K562 (cell line): ENCODE data around the gene CATSPER3. TPM values are rescaled to one million over a fixed set of nuclear protein-coding genes. Genes with fewer than 3 reads are reported as not detected.

Experiments used
- BRCA1 ChIP-seq, 2 experiments: fragments of 450-650 bp in 1 of 2; sonication (generic) in 1 of 2; formaldehyde crosslinking in 1 of 2; IDR thresholded peaks; 2 replicates each; pipeline versions ENCODE4 v1.5.0 to v1.6.1; 2017 to 2020; ENCODE audit warnings: mild to moderate bottlenecking in 1 of 2, missing genetic modification reagents in 1 of 2
- CCNT2 ChIP-seq: IDR thresholded peaks from 2 replicates; pipeline ENCODE4 v1.6.1; 2011; ENCODE audit warnings: borderline replicate concordance, low read depth, mild to moderate bottlenecking, moderate library complexity, mixed read lengths, low read length; ENCODE audit not compliant: insufficient read length; ENCODE audit errors: extremely low read depth
- CHD2 ChIP-seq: IDR thresholded peaks from 2 replicates; pipeline ENCODE4 v1.6.1; 2011; ENCODE audit warnings: low read depth, low read length
- CXXC5 ChIP-seq: fragments of 250-450 bp; sonication (Bioruptor Pico); IDR thresholded peaks from 2 replicates; pipeline ENCODE4 v1.8.0; 2022; ENCODE audit warnings: inconsistent platforms, mild to moderate bottlenecking, moderate library complexity
- ELF1 ChIP-seq: fragments of 200-800 bp; sonication (Bioruptor generic); IDR thresholded peaks from 2 replicates; pipeline ENCODE4 v1.6.1; 2016; ENCODE audit warnings: missing genetic modification characterization, missing compliant biosample characterization
- EP300 ChIP-seq: IDR thresholded peaks from 2 replicates; pipeline ENCODE4 v1.6.1; 2012; ENCODE audit warnings: low read length, improper control_type of control experiment
- ETV1 ChIP-seq: fragments of 450-650 bp; conservative IDR thresholded peaks from 2 replicates; pipeline ENCODE4 v1.6.1; 2016; ENCODE audit warnings: missing genetic modification characterization, control low read depth, low read depth, missing compliant biosample characterization
- HDAC3 ChIP-seq: fragments of 450-650 bp; IDR thresholded peaks from 2 replicates; pipeline ENCODE4 v1.6.1; 2018; ENCODE audit warnings: borderline replicate concordance, mild to moderate bottlenecking, moderate library complexity; ENCODE audit not compliant: partially characterized antibody
- KLF10 ChIP-seq: fragments of 250-450 bp; sonication (Bioruptor Pico); IDR thresholded peaks from 2 replicates; pipeline ENCODE4 v1.6.1; 2021; ENCODE audit warnings: matching md5 sums
- KLF6 ChIP-seq: fragments of 250-450 bp; sonication (Bioruptor Pico); IDR thresholded peaks from 2 replicates; pipeline ENCODE4 v1.4.0; 2020; ENCODE audit warnings: mild to moderate bottlenecking, moderate library complexity, borderline replicate concordance
- MIER1 ChIP-seq: fragments of 450-650 bp; IDR thresholded peaks from 2 replicates; pipeline ENCODE4 v1.6.1; 2016; ENCODE audit warnings: antibody characterized with exemption, mild to moderate bottlenecking, low read depth
- MXI1 ChIP-seq: IDR thresholded peaks from 2 replicates; pipeline ENCODE4 v1.6.1; 2011; ENCODE audit warnings: low read depth, mild to moderate bottlenecking, improper control_type of control experiment, low read length
- NR2F6 ChIP-seq: fragments of 450-650 bp; formaldehyde crosslinking; IDR thresholded peaks from 2 replicates; pipeline ENCODE4 v1.4.0; 2020; ENCODE audit warnings: mild to moderate bottlenecking
- PHF20 ChIP-seq: fragments of 450-650 bp; IDR thresholded peaks from 2 replicates; pipeline ENCODE4 v1.6.1; 2018; ENCODE audit not compliant: partially characterized antibody
- TAF15 ChIP-seq: fragments of 200-400 bp; formaldehyde crosslinking; IDR thresholded peaks from 2 replicates; pipeline ENCODE4 v1.6.1; 2017; ENCODE audit warnings: mild to moderate bottlenecking, low read depth, low read length, moderate library complexity
- TEAD1 ChIP-seq, 2 experiments: fragments of 450-650 bp in 1 of 2; sonication (generic) in 1 of 2; formaldehyde crosslinking; IDR thresholded peaks; 2 replicates each; pipeline versions ENCODE4 v1.4.0 to v1.8.0; 2020 to 2022; ENCODE audit warnings: mild to moderate bottlenecking in 2 of 2, missing genetic modification reagents in 1 of 2
- TRIM24 ChIP-seq, 2 experiments: fragments of 450-650 bp; IDR thresholded peaks; 2 replicates each; pipeline ENCODE4 v1.6.1; 2016
- polyA plus RNA-seq, 8 experiments: library from polyadenylated mRNA; depleted of rRNA in 4 of 8; stranded (reverse) in 5 of 8; unstranded in 3 of 8; fragments of >200 nt; fragmentation: Nextera tagmentation in 2 of 8; fragmentation: Illumina TruSeq in 1 of 8; extraction: Ambion mirVana in 2 of 8; extraction: Trizol in 1 of 8; gene quantifications; 2 replicates each; pipeline versions ENCODE4 v1.2.1 to v1.2.3, GENCODE V29; 2011 to 2014; ENCODE audit warnings: inconsistent platforms in 1 of 8, missing spikeins in 1 of 8
- total RNA-seq, 7 experiments: library from RNA; depleted of rRNA in 6 of 7; stranded (reverse); fragments of >200 nt in 6 of 7; fragmentation: Illumina TruSeq in 2 of 7; extraction: Trizol in 2 of 7; gene quantifications; 2 replicates each; pipeline versions ENCODE4 v1.2.1 to v1.2.3, GENCODE V29; 2011 to 2021; ENCODE audit warnings: low replicate concordance in 1 of 7
- TF ChIP-seq, protein P1 (sequence below): fragments of 450-650 bp; IDR thresholded peaks from 2 replicates; pipeline ENCODE4 v1.6.1; 2016; ENCODE audit warnings: missing biosample characterization, missing genetic modification characterization
- TF ChIP-seq, protein P2 (sequence below): fragments of 250-450 bp; sonication (Bioruptor Pico); IDR thresholded peaks from 2 replicates; pipeline ENCODE4 v1.9.0; 2021; ENCODE audit warnings: mild to moderate bottlenecking
- TF ChIP-seq, protein P3 (sequence below): fragments of 200-800 bp; sonication (Bioruptor generic); IDR thresholded peaks from 2 replicates; pipeline ENCODE4 v1.6.1; 2017; ENCODE audit warnings: missing genetic modification characterization, missing compliant biosample characterization
- TF ChIP-seq, protein P4 (sequence below): fragments of 450-650 bp; IDR thresholded peaks from 2 replicates; pipeline ENCODE4 v1.6.1; 2016; ENCODE audit warnings: low read depth, mild to moderate bottlenecking, moderate library complexity
- TF ChIP-seq, protein P5 (sequence below): sonication (generic); formaldehyde crosslinking; IDR thresholded peaks from 2 replicates; pipeline ENCODE4 v1.9.0; 2022; ENCODE audit warnings: mild to moderate bottlenecking, missing genetic modification reagents
- TF ChIP-seq, protein P6 (sequence below): IDR thresholded peaks from 2 replicates; pipeline ENCODE4 v1.6.1; 2012; ENCODE audit warnings: low read depth, low read length, improper control_type of control experiment, borderline replicate concordance

Gene CATSPER3
- total and polyA plus RNA-seq, 9 of the 15 experiments (the other 6 are each of a cell fraction or from before 2014, with no cell fraction given) = 0.14 to 1.5 (median 0.49) TPM

DNA sequence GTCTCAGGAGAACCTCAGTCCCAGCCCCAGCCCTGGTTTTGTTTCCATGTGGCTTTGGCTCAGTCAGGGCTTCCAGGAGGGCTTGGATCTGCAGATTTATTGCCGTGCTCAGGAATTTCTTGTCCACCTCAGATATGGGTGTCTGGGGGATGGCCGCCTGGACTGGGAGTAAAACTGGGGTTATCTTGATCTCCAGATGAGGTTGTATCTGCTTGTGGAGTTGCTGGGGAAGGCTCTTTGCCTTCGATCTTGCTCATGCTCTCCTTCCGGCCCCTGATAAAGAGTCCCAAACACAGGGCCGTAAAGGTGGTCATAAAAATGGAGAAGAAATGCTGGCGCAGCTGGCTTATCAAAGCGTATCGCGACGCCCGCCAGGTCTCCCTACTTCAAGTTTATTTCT is 84.2 kb downstream of the CATSPER3 start (continued):
- peak; percentile 61 for TF ChIP-seq ETV1 (tag)
- TF ChIP-seq, protein P1, sequence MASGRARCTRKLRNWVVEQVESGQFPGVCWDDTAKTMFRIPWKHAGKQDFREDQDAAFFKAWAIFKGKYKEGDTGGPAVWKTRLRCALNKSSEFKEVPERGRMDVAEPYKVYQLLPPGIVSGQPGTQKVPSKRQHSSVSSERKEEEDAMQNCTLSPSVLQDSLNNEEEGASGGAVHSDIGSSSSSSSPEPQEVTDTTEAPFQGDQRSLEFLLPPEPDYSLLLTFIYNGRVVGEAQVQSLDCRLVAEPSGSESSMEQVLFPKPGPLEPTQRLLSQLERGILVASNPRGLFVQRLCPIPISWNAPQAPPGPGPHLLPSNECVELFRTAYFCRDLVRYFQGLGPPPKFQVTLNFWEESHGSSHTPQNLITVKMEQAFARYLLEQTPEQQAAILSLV (tag) = no peak
- peak; percentile 56 for TF ChIP-seq CXXC5 (CRISPR knock-in tag)
- no peak for TF ChIP-seq NR2F6
- no peak for TF ChIP-seq MIER1
- no peak for TF ChIP-seq MXI1
- TF ChIP-seq, protein P2, sequence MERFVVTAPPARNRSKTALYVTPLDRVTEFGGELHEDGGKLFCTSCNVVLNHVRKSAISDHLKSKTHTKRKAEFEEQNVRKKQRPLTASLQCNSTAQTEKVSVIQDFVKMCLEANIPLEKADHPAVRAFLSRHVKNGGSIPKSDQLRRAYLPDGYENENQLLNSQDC (CRISPR knock-in tag) = no peak
- TF ChIP-seq EP300 = peak; percentile 83
- TF ChIP-seq, protein P3, sequence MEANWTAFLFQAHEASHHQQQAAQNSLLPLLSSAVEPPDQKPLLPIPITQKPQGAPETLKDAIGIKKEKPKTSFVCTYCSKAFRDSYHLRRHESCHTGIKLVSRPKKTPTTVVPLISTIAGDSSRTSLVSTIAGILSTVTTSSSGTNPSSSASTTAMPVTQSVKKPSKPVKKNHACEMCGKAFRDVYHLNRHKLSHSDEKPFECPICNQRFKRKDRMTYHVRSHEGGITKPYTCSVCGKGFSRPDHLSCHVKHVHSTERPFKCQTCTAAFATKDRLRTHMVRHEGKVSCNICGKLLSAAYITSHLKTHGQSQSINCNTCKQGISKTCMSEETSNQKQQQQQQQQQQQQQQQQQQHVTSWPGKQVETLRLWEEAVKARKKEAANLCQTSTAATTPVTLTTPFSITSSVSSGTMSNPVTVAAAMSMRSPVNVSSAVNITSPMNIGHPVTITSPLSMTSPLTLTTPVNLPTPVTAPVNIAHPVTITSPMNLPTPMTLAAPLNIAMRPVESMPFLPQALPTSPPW (CRISPR knock-in tag) = 0 out of 2 replicates have a peak, but pooled peaks have one; percentile 16
- TF ChIP-seq HDAC3 = no peak
- TF ChIP-seq KLF6 (CRISPR knock-in tag) = no peak
- TF ChIP-seq CHD2 = no peak
- TF ChIP-seq, protein P4, sequence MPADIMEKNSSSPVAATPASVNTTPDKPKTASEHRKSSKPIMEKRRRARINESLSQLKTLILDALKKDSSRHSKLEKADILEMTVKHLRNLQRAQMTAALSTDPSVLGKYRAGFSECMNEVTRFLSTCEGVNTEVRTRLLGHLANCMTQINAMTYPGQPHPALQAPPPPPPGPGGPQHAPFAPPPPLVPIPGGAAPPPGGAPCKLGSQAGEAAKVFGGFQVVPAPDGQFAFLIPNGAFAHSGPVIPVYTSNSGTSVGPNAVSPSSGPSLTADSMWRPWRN = peak; percentile 70; the same call in 1 of the 2 replicates
- 0 out of 2 replicates have a peak, but pooled peaks have one; percentile 27 for TF ChIP-seq ELF1 (tag)
- no peak for TF ChIP-seq PHF20
- TF ChIP-seq BRCA1 (IDR thresholded peaks at IDR 0.05) = no peak
- no peak for TF ChIP-seq BRCA1 (CRISPR knock-in tag; IDR thresholded peaks at IDR 0.05)
- TF ChIP-seq TAF15 = no peak
- TF ChIP-seq, protein P5, sequence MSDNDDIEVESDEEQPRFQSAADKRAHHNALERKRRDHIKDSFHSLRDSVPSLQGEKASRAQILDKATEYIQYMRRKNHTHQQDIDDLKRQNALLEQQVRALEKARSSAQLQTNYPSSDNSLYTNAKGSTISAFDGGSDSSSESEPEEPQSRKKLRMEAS = no peak
- TF ChIP-seq CCNT2 = peak; percentile 73
- TF ChIP-seq, protein P6, sequence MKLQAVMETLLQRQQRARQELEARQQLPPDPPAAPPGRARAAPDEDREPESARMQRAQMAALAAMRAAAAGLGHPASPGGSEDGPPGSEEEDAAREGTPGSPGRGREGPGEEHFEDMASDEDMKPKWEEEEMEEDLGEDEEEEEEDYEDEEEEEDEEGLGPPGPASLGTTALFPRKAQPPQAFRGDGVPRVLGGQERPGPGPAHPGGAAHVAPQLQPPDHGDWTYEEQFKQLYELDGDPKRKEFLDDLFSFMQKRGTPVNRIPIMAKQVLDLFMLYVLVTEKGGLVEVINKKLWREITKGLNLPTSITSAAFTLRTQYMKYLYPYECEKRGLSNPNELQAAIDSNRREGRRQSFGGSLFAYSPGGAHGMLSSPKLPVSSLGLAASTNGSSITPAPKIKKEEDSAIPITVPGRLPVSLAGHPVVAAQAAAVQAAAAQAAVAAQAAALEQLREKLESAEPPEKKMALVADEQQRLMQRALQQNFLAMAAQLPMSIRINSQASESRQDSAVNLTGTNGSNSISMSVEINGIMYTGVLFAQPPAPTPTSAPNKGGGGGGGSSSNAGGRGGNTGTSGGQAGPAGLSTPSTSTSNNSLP = peak; percentile 55; the same call in 1 of the 2 replicates
- TF ChIP-seq TRIM24 (IDR thresholded peaks at IDR 0.05) = peak; percentile 63 to 76
- no peak for TF ChIP-seq KLF10 (CRISPR knock-in tag)
- TF ChIP-seq TEAD1 (CRISPR knock-in tag; IDR thresholded peaks at IDR 0.05) = peak in 1 of 2 experiments; percentile 58; a peak in 1 of 4 replicates
